HEK293 (cell line): ENCODE data around the gene COL11A2.

Experiments used
- BCL6B ChIP-seq: fragments of 450-650 bp; formaldehyde crosslinking; IDR thresholded peaks from 2 replicates; pipeline ENCODE4 v1.5.1; 2017; ENCODE audit warnings: missing biosample characterization, missing genetic modification characterization
- EGR2 ChIP-seq: fragments of 450-650 bp; formaldehyde crosslinking; IDR thresholded peaks from 2 replicates; pipeline ENCODE4 v1.5.1; 2016; ENCODE audit warnings: low read depth, missing biosample characterization, missing genetic modification characterization
- KLF10 ChIP-seq: fragments of 450-650 bp; IDR thresholded peaks from 2 replicates; pipeline ENCODE4 v1.5.1; 2018; ENCODE audit warnings: missing biosample characterization, mild to moderate bottlenecking, missing genetic modification characterization
- KLF17 ChIP-seq: fragments of 450-650 bp; formaldehyde crosslinking; IDR thresholded peaks from 2 replicates; pipeline ENCODE4 v1.5.1; 2016; ENCODE audit warnings: missing biosample characterization, missing genetic modification characterization
- KLF7 ChIP-seq: fragments of 450-650 bp; formaldehyde crosslinking; IDR thresholded peaks from 2 replicates; pipeline ENCODE4 v1.5.1; 2016; ENCODE audit warnings: missing biosample characterization, missing genetic modification characterization, borderline replicate concordance
- MZF1 ChIP-seq: fragments of 450-650 bp; formaldehyde crosslinking; IDR thresholded peaks from 2 replicates; pipeline ENCODE4 v1.5.1; 2017; ENCODE audit warnings: missing biosample characterization, missing genetic modification characterization, borderline replicate concordance
- PBX3 ChIP-seq: sonication (generic); formaldehyde crosslinking; IDR thresholded peaks from 2 replicates; pipeline ENCODE4 v1.8.1; 2022; ENCODE audit warnings: mild to moderate bottlenecking, moderate library complexity, missing genetic modification reagents
- SP2 ChIP-seq: fragments of 450-650 bp; formaldehyde crosslinking; IDR thresholded peaks from 2 replicates; pipeline ENCODE4 v1.5.1; 2016; ENCODE audit warnings: missing biosample characterization, missing genetic modification characterization
- ZBTB44 ChIP-seq: fragments of 450-650 bp; IDR thresholded peaks from 2 replicates; pipeline ENCODE4 v1.5.1; 2018; ENCODE audit warnings: missing biosample characterization, mild to moderate bottlenecking, missing genetic modification characterization
- ZFP3 ChIP-seq: fragments of 450-650 bp; formaldehyde crosslinking; IDR thresholded peaks from 2 replicates; pipeline ENCODE4 v1.5.1; 2016; ENCODE audit warnings: low read depth, missing biosample characterization, missing genetic modification characterization
- ZIC2 ChIP-seq: fragments of 450-650 bp; formaldehyde crosslinking; IDR thresholded peaks from 2 replicates; pipeline ENCODE4 v1.5.1; 2016; ENCODE audit warnings: missing biosample characterization, missing genetic modification characterization
- ZNF114 ChIP-seq: fragments of 450-650 bp; formaldehyde crosslinking; IDR thresholded peaks from 2 replicates; pipeline ENCODE4 v1.5.0; 2017; ENCODE audit warnings: missing biosample characterization, missing genetic modification characterization
- ZNF138 ChIP-seq: fragments of 450-650 bp; formaldehyde crosslinking; IDR thresholded peaks from 2 replicates; pipeline ENCODE4 v1.5.1; 2016; ENCODE audit warnings: missing biosample characterization, missing genetic modification characterization, borderline replicate concordance
- ZNF148 ChIP-seq: fragments of 450-650 bp; formaldehyde crosslinking; IDR thresholded peaks from 2 replicates; pipeline ENCODE4 v1.5.0; 2017; ENCODE audit warnings: missing biosample characterization, missing genetic modification characterization, borderline replicate concordance
- ZNF155 ChIP-seq: fragments of 450-650 bp; formaldehyde crosslinking; IDR thresholded peaks from 2 replicates; pipeline ENCODE4 v1.5.1; 2016; ENCODE audit warnings: missing biosample characterization, missing genetic modification characterization
- ZNF157 ChIP-seq: fragments of 450-650 bp; formaldehyde crosslinking; IDR thresholded peaks from 2 replicates; pipeline ENCODE4 v1.5.1; 2016; ENCODE audit warnings: missing biosample characterization, missing genetic modification characterization
- ZNF2 ChIP-seq: fragments of 450-650 bp; formaldehyde crosslinking; IDR thresholded peaks from 2 replicates; pipeline ENCODE4 v1.5.1; 2016; ENCODE audit warnings: missing biosample characterization, missing genetic modification characterization
- ZNF221 ChIP-seq: fragments of 450-650 bp; formaldehyde crosslinking; IDR thresholded peaks from 2 replicates; pipeline ENCODE4 v1.5.1; 2017; ENCODE audit warnings: missing biosample characterization, missing genetic modification characterization, borderline replicate concordance
- ZNF239 ChIP-seq: fragments of 450-650 bp; formaldehyde crosslinking; IDR thresholded peaks from 2 replicates; pipeline ENCODE4 v1.5.1; 2016; ENCODE audit warnings: missing biosample characterization, missing genetic modification characterization
- ZNF274 ChIP-seq, 2 experiments: fragments of 200-500 bp in 1 of 2; fragments of 450-650 bp in 1 of 2; sonication (Bioruptor generic) in 1 of 2; formaldehyde crosslinking in 1 of 2; IDR thresholded peaks; 2 replicates each; pipeline versions ENCODE4 v1.5.1 to v1.6.1; 2014 to 2016; ENCODE audit warnings: borderline replicate concordance in 1 of 2, inconsistent platforms in 1 of 2, low read length in 1 of 2, missing biosample characterization in 1 of 2, missing genetic modification characterization in 1 of 2
- ZNF311 ChIP-seq: fragments of 450-650 bp; formaldehyde crosslinking; IDR thresholded peaks from 2 replicates; pipeline ENCODE4 v1.5.1; 2017; ENCODE audit warnings: missing biosample characterization, missing genetic modification characterization, borderline replicate concordance
- ZNF513 ChIP-seq: fragments of 450-650 bp; IDR thresholded peaks from 2 replicates; pipeline ENCODE4 v1.5.1; 2018; ENCODE audit warnings: missing biosample characterization, missing genetic modification characterization
- ZNF514 ChIP-seq: fragments of 450-650 bp; formaldehyde crosslinking; IDR thresholded peaks from 2 replicates; pipeline ENCODE4 v1.5.1; 2016; ENCODE audit warnings: missing biosample characterization, missing genetic modification characterization
- ZNF544 ChIP-seq: fragments of 450-650 bp; formaldehyde crosslinking; IDR thresholded peaks from 2 replicates; pipeline ENCODE4 v1.5.0; 2017; ENCODE audit warnings: missing biosample characterization, missing genetic modification characterization
- ZNF571 ChIP-seq: fragments of 450-650 bp; formaldehyde crosslinking; IDR thresholded peaks from 2 replicates; pipeline ENCODE4 v1.5.0; 2017; ENCODE audit warnings: missing biosample characterization, missing genetic modification characterization
- ZNF629 ChIP-seq: fragments of 450-650 bp; formaldehyde crosslinking; IDR thresholded peaks from 2 replicates; pipeline ENCODE4 v1.5.1; 2017; ENCODE audit warnings: missing biosample characterization, missing genetic modification characterization
- ZNF639 ChIP-seq: fragments of 450-650 bp; formaldehyde crosslinking; IDR thresholded peaks from 2 replicates; pipeline ENCODE4 v1.5.1; 2016; ENCODE audit warnings: missing biosample characterization, missing genetic modification characterization
- ZNF785 ChIP-seq: fragments of 450-650 bp; formaldehyde crosslinking; IDR thresholded peaks from 2 replicates; pipeline ENCODE4 v1.5.1; 2016; ENCODE audit warnings: missing biosample characterization, missing genetic modification characterization

The COL11A2 gene

GRCh38 chr6:33208091-33208967, 16.1 kb upstream of the COL11A2 start, which contains the start of gene RING1 (continued):
- TF ChIP-seq ZNF239 (tag by site-specific recombination), result no peak
- no peak for TF ChIP-seq KLF7 (tag by site-specific recombination)
- TF ChIP-seq ZNF157 (tag by site-specific recombination), result 0 out of 2 replicates have a peak, but pooled peaks have one; percentile 14
- no peak for TF ChIP-seq ZNF138
- TF ChIP-seq PBX3 (CRISPR knock-in tag), result 0 out of 2 replicates have a peak, but pooled peaks have one; percentile 77
- no peak for TF ChIP-seq ZNF544 (tag by site-specific recombination)
- TF ChIP-seq ZNF514, result no peak
- TF ChIP-seq ZNF629 (tag by site-specific recombination), result peak; percentile 92
- TF ChIP-seq ZNF114 (tag by site-specific recombination), result no peak
- TF ChIP-seq MZF1 (tag by site-specific recombination), result 0 out of 2 replicates have a peak, but pooled peaks have one; percentile 20
- 0 out of 2 replicates have a peak, but pooled peaks have one; percentile 49 for TF ChIP-seq ZNF639 (tag by site-specific recombination)
- no peak for TF ChIP-seq ZNF274 (IDR thresholded peaks at IDR 0.05; ENCODE audit: low read length)
- TF ChIP-seq ZNF274 (tag by site-specific recombination; IDR thresholded peaks at IDR 0.05; ENCODE audit: borderline replicate concordance), result no peak
- no peak for TF ChIP-seq BCL6B (tag by site-specific recombination)
- no peak for TF ChIP-seq ZNF155 (tag by site-specific recombination)
- TF ChIP-seq ZFP3 (tag by site-specific recombination), result no peak
- TF ChIP-seq ZNF785 (tag by site-specific recombination), result peak; percentile 98
- no peak for TF ChIP-seq ZNF571 (tag by site-specific recombination)
- no peak for TF ChIP-seq ZNF513 (tag by site-specific recombination)
- peak; percentile 67; the same call in 1 of the 2 replicates for TF ChIP-seq ZNF2 (tag by site-specific recombination)
- TF ChIP-seq ZNF221 (tag by site-specific recombination), result no peak
- TF ChIP-seq SP2, result peak; percentile 82
- TF ChIP-seq ZNF148, result no peak; the same call in 1 of the 2 replicates
- no peak for TF ChIP-seq ZBTB44 (tag by site-specific recombination)
- TF ChIP-seq KLF17, result no peak; the same call in 1 of the 2 replicates
- TF ChIP-seq ZIC2 (tag by site-specific recombination), result peak; percentile 48
- peak; percentile 90 for TF ChIP-seq EGR2 (tag by site-specific recombination)
- peak; percentile 67; the same call in 1 of the 2 replicates for TF ChIP-seq KLF10
- no peak for TF ChIP-seq ZNF311 (tag by site-specific recombination)
